OCI-LY7 (cell line): ENCODE measurements around the gene DTX3.

Experiments
- EZH2phosphoT487 ChIP-seq: fragments of 200-600 bp; sonication (generic); IDR thresholded peaks from 2 replicates; pipeline ENCODE4 v1.6.1; 2018; ENCODE audit warnings: low read depth, borderline replicate concordance, mild to moderate bottlenecking, mixed run types, antibody characterized with exemption, low read length, moderate library complexity, mixed read lengths
- TF ChIP-seq, protein P1 (sequence below): fragments of 200-600 bp; sonication (generic); conservative IDR thresholded peaks from 2 replicates; pipeline ENCODE4 v1.5.1; 2014; ENCODE audit warnings: mild to moderate bottlenecking, antibody characterized with exemption, low read length, moderate library complexity, mixed read lengths

- TF ChIP-seq, protein P1, sequence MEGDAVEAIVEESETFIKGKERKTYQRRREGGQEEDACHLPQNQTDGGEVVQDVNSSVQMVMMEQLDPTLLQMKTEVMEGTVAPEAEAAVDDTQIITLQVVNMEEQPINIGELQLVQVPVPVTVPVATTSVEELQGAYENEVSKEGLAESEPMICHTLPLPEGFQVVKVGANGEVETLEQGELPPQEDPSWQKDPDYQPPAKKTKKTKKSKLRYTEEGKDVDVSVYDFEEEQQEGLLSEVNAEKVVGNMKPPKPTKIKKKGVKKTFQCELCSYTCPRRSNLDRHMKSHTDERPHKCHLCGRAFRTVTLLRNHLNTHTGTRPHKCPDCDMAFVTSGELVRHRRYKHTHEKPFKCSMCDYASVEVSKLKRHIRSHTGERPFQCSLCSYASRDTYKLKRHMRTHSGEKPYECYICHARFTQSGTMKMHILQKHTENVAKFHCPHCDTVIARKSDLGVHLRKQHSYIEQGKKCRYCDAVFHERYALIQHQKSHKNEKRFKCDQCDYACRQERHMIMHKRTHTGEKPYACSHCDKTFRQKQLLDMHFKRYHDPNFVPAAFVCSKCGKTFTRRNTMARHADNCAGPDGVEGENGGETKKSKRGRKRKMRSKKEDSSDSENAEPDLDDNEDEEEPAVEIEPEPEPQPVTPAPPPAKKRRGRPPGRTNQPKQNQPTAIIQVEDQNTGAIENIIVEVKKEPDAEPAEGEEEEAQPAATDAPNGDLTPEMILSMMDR, result no peak
- TF ChIP-seq EZH2phosphoT487, result no peak
These were observed 577 bp downstream of the DTX3 start for GRCh38 chr12:57604992-57605810.
